COLO668 (cell line): ENCODE measurements around the gene PRR36.

Experiments used
- DNase-seq: peaks from one replicate; lab custom pipeline; 2025; ENCODE audit not compliant: unreplicated experiment; lab: John Stamatoyannopoulos, UW

The PRR36 gene

GRCh38 chr19:7913652-7914051 lies 39.5 kb upstream of the PRR36 start:
- DNase-seq, result no peak

- DNase-seq, result no peak
Measured at GRCh38 chr19:7912697-7913564, 38.7 kb upstream of the PRR36 start.

GRCh38 chr19:7912144-7912696 lies 38.0 kb upstream of the PRR36 start:
- no peak for DNase-seq

- no peak for DNase-seq
Measured at GRCh38 chr19:7911508-7912143, 37.4 kb upstream of the PRR36 start.

- no peak for DNase-seq
Measured at GRCh38 chr19:7910321-7911161, 36.4 kb upstream of the PRR36 start.

GRCh38 chr19:7909471-7910067 lies 35.4 kb upstream of the PRR36 start:
- DNase-seq, result no peak

GRCh38 chr19:7908742-7909461 lies 34.7 kb upstream of the PRR36 start:
- no peak for DNase-seq

GRCh38 chr19:7908078-7908699 lies 34.0 kb upstream of the PRR36 start:
- no peak for DNase-seq

- no peak for DNase-seq
Measured at GRCh38 chr19:7907544-7907943, 33.4 kb upstream of the PRR36 start.

- DNase-seq, result no peak
Measured at GRCh38 chr19:7907122-7907521, 32.9 kb upstream of the PRR36 start.

- no peak for DNase-seq
Measured at GRCh38 chr19:7905859-7906258, 31.7 kb upstream of the PRR36 start.

- DNase-seq, result no peak
Measured at GRCh38 chr19:7905268-7905667, 31.1 kb upstream of the PRR36 start.

GRCh38 chr19:7904074-7905020 lies 30.2 kb upstream of the PRR36 start:
- peak; percentile 71 for DNase-seq

GRCh38 chr19:7903244-7904073 lies 29.3 kb upstream of the PRR36 start, which contains the start of gene MAP2K7:
Gene MAP2K7 (plus strand): TSS chr19:7903877. CDS start chr19:7903945, 68 bp downstream.
- DNase-seq, result peak; percentile 99

- DNase-seq, result no peak
Measured at GRCh38 chr19:7902796-7903243, 28.6 kb upstream of the PRR36 start.

GRCh38 chr19:7901337-7901736 lies 27.1 kb upstream of the PRR36 start:
- no peak for DNase-seq

- no peak for DNase-seq
Measured at GRCh38 chr19:7900931-7901330, 26.7 kb upstream of the PRR36 start.
